Endothelial cell of umbilical vein (primary cell): ENCODE measurements around the gene TMEM270. TPM values are rescaled to one million over a fixed set of nuclear protein-coding genes. Genes with fewer than 3 reads are reported as not detected.

Source experiments
- BruUV-seq: library from RNA; stranded (reverse); fragments of 400-500 nt; replicated peaks from 2 replicates; lab custom pipeline; 2021; lab: Mats Ljungman, UMichigan
- CTCF ChIA-PET: fragments of 300-600, 350-600 bp; sonication (Branson Sonifier 250); formaldehyde crosslinking; loops from one replicate; lab custom pipeline; 2021; ENCODE audit warnings: antibody characterized with exemption, inconsistent platforms; lab: Charles Lee
- POLR2A ChIA-PET: fragments of 300-600, 350-600 bp; sonication (Branson Sonifier 250); formaldehyde crosslinking; loops from one replicate; lab custom pipeline; 2021; ENCODE audit warnings: antibody characterized with exemption, inconsistent platforms; lab: Charles Lee
- DNase-seq: peaks from one replicate; pipeline ENCODE4 v3.0.0-alpha.2; 2011; ENCODE audit warnings: low read depth, low spot score
- FAIRE-seq: peaks from 2 replicates; lab custom pipeline; 2011; peaks lifted over from hg19 to GRCh38; lab: Jason Lieb, UNC
- H2AFZ ChIP-seq: 2 replicates; pipeline ENCODE4 v1.6.0; 2012; ENCODE audit warnings: low read depth, low read length, control low read depth, inconsistent platforms
- H3K27ac ChIP-seq: 2 replicates; pipeline ENCODE4 v1.5.1; 2011; ENCODE audit warnings: low read depth, mild to moderate bottlenecking, control low read depth, low read length, moderate library complexity; ENCODE audit not compliant: insufficient read depth
- H3K27me3 ChIP-seq, 2 experiments: 2 replicates each; pipeline versions ENCODE4 v1.6.0 to v1.6.1; 2011; ENCODE audit warnings: low read length in 2 of 2, mixed read lengths in 1 of 2; ENCODE audit not compliant: control insufficient read depth in 2 of 2, insufficient read depth in 2 of 2
- H3K36me3 ChIP-seq, 2 experiments: 2 replicates in 1 of 2; 3 replicates in 1 of 2; pipeline ENCODE4 v1.5.1; 2011; ENCODE audit warnings: low read length in 2 of 2, mild to moderate bottlenecking in 1 of 2, moderate library complexity in 1 of 2; ENCODE audit not compliant: control insufficient read depth in 2 of 2, insufficient read depth in 2 of 2; ENCODE audit errors: extremely low read depth in 1 of 2
- H3K4me1 ChIP-seq: 3 replicates; pipeline ENCODE4 v1.5.1; 2011; ENCODE audit warnings: mild to moderate bottlenecking, low read length; ENCODE audit not compliant: control insufficient read depth, insufficient read depth; ENCODE audit errors: extremely low read depth
- H3K4me2 ChIP-seq: 2 replicates; pipeline ENCODE4 v1.6.1; 2011; ENCODE audit warnings: low read length, control low read depth, mixed read lengths; ENCODE audit not compliant: insufficient read depth
- H3K4me3 ChIP-seq, 3 experiments: fragments of 200-600 bp in 1 of 3; sonication (generic), shearing (Covaris generic) in 1 of 3; replicated peaks in 1 of 3; 2 replicates each; pipeline ENCODE4 v1.5.1; 2011 to 2016; ENCODE audit warnings: control low read depth in 3 of 3, low read length in 3 of 3, mild to moderate bottlenecking in 2 of 3, inconsistent platforms in 1 of 3, low read depth in 1 of 3, moderate library complexity in 1 of 3; ENCODE audit not compliant: insufficient read depth in 1 of 3
- H3K79me2 ChIP-seq: 2 replicates; pipeline ENCODE4 v1.6.0; 2012; ENCODE audit warnings: low read length, inconsistent platforms; ENCODE audit not compliant: control insufficient read depth, insufficient read depth
- H3K9ac ChIP-seq: replicated peaks from 2 replicates; pipeline ENCODE3; 2011; ENCODE audit warnings: low read length, control low read depth; ENCODE audit not compliant: insufficient read depth; ENCODE audit errors: extremely low read depth
- H3K9me1 ChIP-seq: replicated peaks from 3 replicates; pipeline ENCODE4 v1.6.0; 2011; ENCODE audit warnings: mild to moderate bottlenecking, low read length; ENCODE audit not compliant: control insufficient read depth, insufficient read depth; ENCODE audit errors: extremely low read depth
- H3K9me3 ChIP-seq: replicated peaks from 2 replicates; pipeline ENCODE4 v1.5.1; 2012; ENCODE audit warnings: low read length, inconsistent platforms; ENCODE audit not compliant: control insufficient read depth, insufficient read depth
- H4K20me1 ChIP-seq: replicated peaks from 2 replicates; pipeline ENCODE3; 2011; ENCODE audit warnings: mild to moderate bottlenecking, low read length; ENCODE audit not compliant: control insufficient read depth, insufficient read depth; ENCODE audit errors: extremely low read depth
- EZH2 ChIP-seq: IDR thresholded peaks from 2 replicates; pipeline ENCODE4 v1.6.1; 2012; ENCODE audit warnings: borderline replicate concordance, low read depth, mild to moderate bottlenecking, moderate library complexity, low read length, inconsistent platforms; ENCODE audit not compliant: severe bottlenecking
- FOS ChIP-seq: IDR thresholded peaks from 2 replicates; pipeline ENCODE4 v1.6.1; 2011; ENCODE audit warnings: mild to moderate bottlenecking, low read length, moderate library complexity, borderline replicate concordance; ENCODE audit not compliant: insufficient read depth
- GATA2 ChIP-seq: IDR thresholded peaks from 2 replicates; pipeline ENCODE4 v1.7.0; 2011; ENCODE audit warnings: low read depth, mild to moderate bottlenecking, moderate library complexity, mixed read lengths, low read length; ENCODE audit not compliant: insufficient read length, insufficient read depth
- JUN ChIP-seq: IDR thresholded peaks from 2 replicates; pipeline ENCODE4 v1.6.1; 2011; ENCODE audit warnings: borderline replicate concordance, low read depth; ENCODE audit not compliant: insufficient read length, insufficient read depth
- MYC ChIP-seq: IDR thresholded peaks from one replicate; pipeline ENCODE4 v1.6.1; 2011; ENCODE audit warnings: mild to moderate bottlenecking, low read depth, low read length
- POLR2A ChIP-seq: IDR thresholded peaks from 2 replicates; pipeline ENCODE4 v1.6.1; 2012; ENCODE audit warnings: low read depth, mild to moderate bottlenecking, control low read depth, low read length
- POLR2AphosphoS5 ChIP-seq: IDR thresholded peaks from 2 replicates; pipeline ENCODE4 v1.6.1; 2012; ENCODE audit warnings: low read depth, mild to moderate bottlenecking, control low read depth, low read length, moderate library complexity; ENCODE audit not compliant: insufficient read depth
- dilution Hi-C: fragments of 300-500 bp; cut with MboI; formaldehyde crosslinking; loops from one replicate; pipeline ENCODE4 v1.15.0; 2019; ENCODE audit warnings: low sequenced_read_pairs; ENCODE audit not compliant: extremely low pct_ligation_motif_present
- intact Hi-C: fragments of 100-400 bp; cut with micrococcal nuclease; formaldehyde crosslinking; loops from one replicate; pipeline ENCODE4 v1.10.0; 2022
- polyA plus RNA-seq, 4 experiments: library from polyadenylated mRNA; depleted of rRNA in 3 of 4; stranded (reverse) in 3 of 4; unstranded in 1 of 4; fragments of >200 nt; gene quantifications; 2 replicates each; pipeline versions ENCODE4 v1.2.1 to v1.2.3, GENCODE V29; 2011 to 2012; ENCODE audit warnings: missing spikeins in 1 of 4
- total RNA-seq: library from RNA; stranded (reverse); gene quantifications from 2 replicates; pipeline ENCODE4 v1.2.3, GENCODE V29; 2021
- TF ChIP-seq, protein P1 (sequence below): IDR thresholded peaks from 2 replicates; pipeline ENCODE4 v1.6.1; 2011; ENCODE audit not compliant: insufficient read depth, insufficient read length
- TF ChIP-seq, protein P2 (sequence below), 2 donors: IDR thresholded peaks; 1 replicate in 1 of 2; 2 replicates in 1 of 2; pipeline ENCODE4 v1.5.1; 2011; ENCODE audit warnings: low read length in 2 of 2, mild to moderate bottlenecking in 2 of 2, moderate library complexity in 2 of 2, control low read depth in 1 of 2, inconsistent platforms in 1 of 2, low read depth in 1 of 2; ENCODE audit not compliant: insufficient read depth in 1 of 2; ENCODE audit errors: extremely low read depth in 1 of 2

The TMEM270 gene
- total and polyA plus RNA-seq, 2 donors (not counting 3 experiments of a cell fraction or from before 2014, with no cell fraction given): not detected

DNA sequence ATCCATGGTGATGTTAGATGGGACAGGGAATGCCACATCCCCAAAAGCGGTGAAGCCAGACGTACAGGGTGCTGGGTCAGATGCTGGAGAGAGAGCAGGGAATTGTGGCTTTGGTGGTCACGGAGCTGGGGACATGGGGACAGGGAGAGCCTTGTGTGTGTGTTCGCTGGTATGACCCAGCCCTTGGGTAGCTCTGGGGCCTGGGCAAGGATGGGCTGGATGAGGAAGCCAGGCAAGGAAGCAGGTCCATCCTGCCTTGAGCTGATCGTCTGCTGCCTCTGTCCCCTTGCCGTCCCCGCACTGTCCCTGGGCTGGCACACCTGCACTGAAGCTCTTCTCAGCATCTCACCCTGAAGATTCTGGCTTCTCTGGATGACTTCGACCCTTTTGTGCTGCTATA is 45.5 kb upstream of the TMEM270 start:
- dilution Hi-C loops (no loop called here), intact Hi-C loops (no loop called here)
- Histone ChIP-seq H3K9me1 (no peaks in the 10 kb centered on the region), H3K4me1 (no peaks in the 10 kb centered on the region), H3K4me2 (no peak overlapping the region), H3K4me3 (no peak overlapping the region), H3K27ac (no peak overlapping the region), H3K9ac (no peak overlapping the region), H4K20me1 (no peaks in the 10 kb centered on the region), H3K9me3 (no peaks in the 10 kb centered on the region), H2AFZ (no peak overlapping the region), H3K79me2 (no peaks in the 10 kb centered on the region), H3K36me3 (no peaks in the 10 kb centered on the region), H3K27me3 (no peaks in the 10 kb centered on the region)
- POLR2A ChIA-PET: no interaction called here
- FAIRE-seq (no peak), DNase-seq (no peak)
- CTCF ChIA-PET: interaction anchor here (1.1 to 7.7 kb wide), 5 partner anchors 22 to 208 kb away, joined by 3 to 110 read pairs (median 3); no protein-coding TSS in a partner anchor
- no TSS peak for BruUV-seq
- no peak for TF ChIP-seq MYC
- TF ChIP-seq GATA2: no peak
- TF ChIP-seq, protein P1, sequence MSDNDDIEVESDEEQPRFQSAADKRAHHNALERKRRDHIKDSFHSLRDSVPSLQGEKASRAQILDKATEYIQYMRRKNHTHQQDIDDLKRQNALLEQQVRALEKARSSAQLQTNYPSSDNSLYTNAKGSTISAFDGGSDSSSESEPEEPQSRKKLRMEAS: no peak
- TF ChIP-seq EZH2: no peak
- TF ChIP-seq POLR2AphosphoS5: no peak
- TF ChIP-seq, protein P2, sequence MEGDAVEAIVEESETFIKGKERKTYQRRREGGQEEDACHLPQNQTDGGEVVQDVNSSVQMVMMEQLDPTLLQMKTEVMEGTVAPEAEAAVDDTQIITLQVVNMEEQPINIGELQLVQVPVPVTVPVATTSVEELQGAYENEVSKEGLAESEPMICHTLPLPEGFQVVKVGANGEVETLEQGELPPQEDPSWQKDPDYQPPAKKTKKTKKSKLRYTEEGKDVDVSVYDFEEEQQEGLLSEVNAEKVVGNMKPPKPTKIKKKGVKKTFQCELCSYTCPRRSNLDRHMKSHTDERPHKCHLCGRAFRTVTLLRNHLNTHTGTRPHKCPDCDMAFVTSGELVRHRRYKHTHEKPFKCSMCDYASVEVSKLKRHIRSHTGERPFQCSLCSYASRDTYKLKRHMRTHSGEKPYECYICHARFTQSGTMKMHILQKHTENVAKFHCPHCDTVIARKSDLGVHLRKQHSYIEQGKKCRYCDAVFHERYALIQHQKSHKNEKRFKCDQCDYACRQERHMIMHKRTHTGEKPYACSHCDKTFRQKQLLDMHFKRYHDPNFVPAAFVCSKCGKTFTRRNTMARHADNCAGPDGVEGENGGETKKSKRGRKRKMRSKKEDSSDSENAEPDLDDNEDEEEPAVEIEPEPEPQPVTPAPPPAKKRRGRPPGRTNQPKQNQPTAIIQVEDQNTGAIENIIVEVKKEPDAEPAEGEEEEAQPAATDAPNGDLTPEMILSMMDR (IDR thresholded peaks at IDR 0.05; ENCODE audit: extremely low read depth in 1 of 2, insufficient read depth in 1 of 2, low read depth in 1 of 2, low read length in 2 of 2): no peak
- TF ChIP-seq JUN: no peak
- TF ChIP-seq FOS: no peak
- no peak for TF ChIP-seq POLR2A
